HS-5 (cell line): Measurements from ENCODE around the gene CTAGE15.
"Not testable (repeated sequence)": the region's sequence is repeated elsewhere in the genome, so short reads cannot be mapped to it uniquely, and the experiment has no call there.

Experiments
- DNase-seq: peaks from one replicate; pipeline ENCODE4 v3.0.0-alpha.2; 2012; ENCODE audit warnings: low read depth

The CTAGE15 gene

DNA sequence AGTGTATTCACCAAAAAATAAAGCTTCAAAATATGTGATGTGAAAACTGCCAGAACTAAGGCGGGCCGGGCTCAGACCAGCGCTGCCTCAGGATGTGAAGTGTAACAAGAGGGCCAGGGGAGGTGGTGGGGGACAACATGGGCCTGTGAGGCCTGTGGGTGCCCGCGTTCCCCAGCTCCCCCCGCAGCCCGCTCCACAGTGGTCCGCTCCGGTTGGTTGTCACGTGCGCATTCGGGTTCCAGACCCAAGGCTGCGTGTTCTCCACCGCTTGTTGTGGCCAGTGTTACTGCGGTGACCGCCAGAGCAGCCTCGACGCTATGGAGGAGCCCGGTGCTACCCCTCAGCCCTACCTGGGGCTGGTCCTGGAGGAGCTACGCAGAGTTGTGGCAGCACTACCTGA is at the start of gene CTAGE15:
CTAGE15 (plus strand) TSS at position 301 of the 400 bp plus-strand sequence; CDS start at position 318, 17 bp downstream.
- DNase-seq: not testable (repeated sequence)

DNA sequence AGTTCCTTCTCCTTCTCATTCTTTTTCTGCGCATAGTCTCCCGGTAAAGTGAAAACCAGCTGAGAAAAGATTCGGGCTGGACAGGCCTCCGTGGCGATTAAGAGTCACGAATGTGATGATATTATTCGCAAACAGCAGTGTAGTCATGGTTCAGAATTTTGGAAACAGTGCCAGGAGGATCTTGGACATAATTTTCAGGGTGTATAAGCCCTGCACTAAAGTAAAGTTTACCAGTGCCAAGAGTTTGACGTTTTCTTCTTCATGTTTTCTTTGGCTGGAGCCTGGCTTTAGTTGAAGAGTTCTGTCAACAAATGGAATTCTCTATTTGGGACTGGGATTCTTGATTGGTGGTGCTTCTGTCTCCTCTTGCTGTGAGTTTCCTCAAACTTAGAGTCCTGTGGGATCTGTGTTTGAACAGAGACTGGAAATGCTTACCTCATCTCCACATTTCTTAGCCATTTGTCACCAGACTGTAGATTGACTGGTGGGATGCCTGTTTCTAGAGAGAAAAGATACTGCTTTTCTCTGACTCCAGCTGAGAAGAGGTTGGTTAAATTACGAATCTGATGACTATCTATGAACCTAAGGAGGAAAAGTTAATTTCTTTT is 49.2 kb upstream of the CTAGE15 start:
- DNase-seq: not testable (repeated sequence)

- not testable (repeated sequence) for DNase-seq
These were observed 40.3 kb upstream of the CTAGE15 start for GRCh38 chr7:143531169-143531926.

GRCh38 chr7:143531932-143532331 is 39.7 kb upstream of the CTAGE15 start:
- not testable (repeated sequence) for DNase-seq

GRCh38 chr7:143533213-143533839 is 38.3 kb upstream of the CTAGE15 start:
- not testable (repeated sequence) for DNase-seq

DNA sequence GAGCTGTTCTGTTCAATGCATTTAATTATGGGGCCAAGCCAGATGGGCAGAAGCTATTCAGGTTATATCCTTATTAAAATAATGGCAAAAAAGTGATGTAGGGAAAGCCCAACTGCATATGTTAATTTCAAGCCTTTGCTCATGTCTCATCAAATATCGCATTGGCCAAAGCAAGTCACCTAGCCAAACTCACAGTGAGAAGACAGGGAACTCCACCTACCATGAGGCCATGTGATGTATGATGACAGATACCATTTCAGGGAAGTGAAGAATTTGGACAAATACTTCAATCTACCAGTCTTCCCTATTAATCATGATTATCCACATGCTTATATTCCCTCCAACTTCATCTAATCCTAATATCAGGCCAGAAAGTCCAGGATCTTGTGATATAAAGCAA is 35.2 kb upstream of the CTAGE15 start:
- DNase-seq: not testable (repeated sequence)

- not testable (repeated sequence) for DNase-seq
These were observed 28.1 kb upstream of the CTAGE15 start for GRCh38 chr7:143543288-143544038.

DNA sequence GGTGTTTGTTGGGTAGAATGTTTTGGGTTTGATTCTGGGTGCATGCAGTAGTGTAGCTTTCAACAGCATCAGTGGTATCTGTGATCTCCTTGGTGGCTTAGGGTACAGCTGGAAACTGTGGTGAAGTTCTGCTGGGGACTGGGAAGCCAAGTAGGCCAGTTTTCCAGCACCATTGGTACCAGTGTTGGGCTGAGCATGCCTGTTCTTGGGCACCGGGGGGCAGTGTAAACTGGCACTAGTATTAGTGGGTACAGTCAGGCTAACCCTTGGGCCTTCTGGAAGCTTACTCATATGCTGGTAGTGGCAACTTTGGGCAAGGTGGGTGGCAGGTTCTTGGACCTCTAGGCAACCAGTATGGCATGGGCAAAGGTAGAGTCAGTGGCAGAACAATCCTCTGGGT is 15.6 kb upstream of the CTAGE15 start:
- DNase-seq: not testable (repeated sequence)

GRCh38 chr7:143563306-143563705 is 8.3 kb upstream of the CTAGE15 start:
- DNase-seq: not testable (repeated sequence)

GRCh38 chr7:143566001-143566400 is 5.6 kb upstream of the CTAGE15 start:
- not testable (repeated sequence) for DNase-seq

DNA sequence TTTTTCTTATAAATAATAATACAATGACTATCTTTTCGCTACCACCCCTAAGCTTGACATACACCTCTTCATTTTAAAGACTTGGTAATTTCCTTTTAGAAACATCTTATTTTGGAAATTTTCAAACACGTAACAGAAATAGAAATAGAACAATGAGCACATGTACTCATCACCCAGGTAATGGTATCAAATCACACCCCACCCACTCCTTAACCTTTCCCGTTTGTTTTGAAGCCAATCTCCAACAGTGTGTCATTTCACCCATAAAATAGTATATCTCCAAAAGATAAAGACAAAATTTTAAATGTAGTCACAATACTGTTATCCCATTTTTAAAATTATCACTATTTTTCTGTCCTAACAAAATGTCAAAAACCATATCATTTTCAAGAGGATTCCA is 16.6 kb downstream of the CTAGE15 start:
- DNase-seq: not testable (repeated sequence)

GRCh38 chr7:143589897-143590296 is 18.3 kb downstream of the CTAGE15 start:
- DNase-seq: not testable (repeated sequence)

- not testable (repeated sequence) for DNase-seq
These were observed 26.5 kb downstream of the CTAGE15 start for GRCh38 chr7:143598086-143598485.

DNA sequence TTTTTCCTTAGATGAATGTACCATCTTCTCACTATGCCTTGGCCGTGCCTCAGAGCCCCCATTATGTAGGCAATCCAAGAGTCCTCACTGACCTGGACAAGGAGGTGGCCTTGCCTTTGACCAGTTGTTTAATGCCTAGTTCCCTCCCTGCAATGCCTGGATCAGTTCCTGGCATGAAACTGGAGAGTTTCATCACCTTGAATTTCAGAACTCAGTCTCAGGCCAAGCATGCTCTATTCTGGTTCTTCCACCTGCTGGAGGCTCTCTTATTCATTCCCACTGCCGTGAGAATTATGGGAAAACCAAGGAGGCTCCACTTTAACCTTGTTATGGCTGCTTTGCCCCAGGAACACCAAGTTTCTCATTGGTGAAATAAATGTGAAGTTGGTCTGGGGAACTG is 31.9 kb downstream of the CTAGE15 start:
- not testable (repeated sequence) for DNase-seq

DNA sequence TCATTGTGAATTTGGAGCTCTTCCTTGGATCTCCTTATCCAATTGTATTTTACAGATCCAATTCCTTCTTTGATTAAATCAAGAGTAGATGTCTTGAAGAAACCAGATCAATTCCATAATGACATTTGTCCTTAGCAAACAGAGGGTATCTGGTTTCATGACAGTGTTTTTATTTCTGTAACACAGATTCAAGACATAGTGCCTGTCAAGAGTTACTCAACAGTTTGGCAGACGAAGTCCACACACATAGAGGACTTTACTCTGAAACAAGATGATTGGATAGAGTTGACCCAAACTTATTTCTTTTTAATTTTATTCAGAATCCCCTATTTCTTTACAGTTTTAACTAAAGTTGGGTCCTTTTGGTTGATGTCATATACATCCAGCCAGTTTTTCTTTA is 34.5 kb downstream of the CTAGE15 start:
- DNase-seq: not testable (repeated sequence)

GRCh38 chr7:143615545-143615944 is 43.9 kb downstream of the CTAGE15 start:
- DNase-seq: not testable (repeated sequence)

GRCh38 chr7:143617204-143617603 is 45.6 kb downstream of the CTAGE15 start:
- not testable (repeated sequence) for DNase-seq

- DNase-seq: not testable (repeated sequence)
These were observed 48.5 kb downstream of the CTAGE15 start for GRCh38 chr7:143620058-143620457.

GRCh38 chr7:143620646-143621045 is 49.0 kb downstream of the CTAGE15 start, which contains the start of gene TCAF2:
Gene TCAF2 (plus strand): TSS chr7:143620974.
- not testable (repeated sequence) for DNase-seq

DNA sequence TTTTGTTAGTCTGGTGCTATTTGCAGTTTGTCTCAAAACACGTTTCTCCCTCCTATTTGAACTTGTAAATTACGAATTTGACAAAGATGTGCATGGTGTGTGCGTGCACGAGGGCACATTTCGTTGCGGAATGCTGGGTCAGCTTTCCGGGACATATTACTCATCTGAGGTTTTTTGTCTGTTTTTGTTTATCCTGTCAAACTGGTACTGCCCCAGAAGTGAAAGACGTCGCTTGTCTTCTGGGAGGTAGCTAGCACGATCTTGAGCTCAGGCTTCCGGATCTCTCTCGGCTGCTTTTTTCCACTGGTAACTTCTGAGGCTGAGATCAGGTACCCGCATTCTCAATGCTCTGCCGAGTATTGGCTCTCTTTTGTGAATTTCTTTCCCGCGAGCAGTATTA is 49.6 kb downstream of the CTAGE15 start:
- DNase-seq: not testable (repeated sequence)

- DNase-seq: not testable (repeated sequence)
These were observed 50.5 kb downstream of the CTAGE15 start for GRCh38 chr7:143622130-143622529.
